Eye (tissue), 1 donor: Measurements from ENCODE around the gene ERICH3.

Experiments
- DNase-seq: peaks from one replicate; pipeline ENCODE4 v3.0.0-alpha.2; 2015

Gene ERICH3

GRCh38 chr1:74587888-74588287 is 85.7 kb downstream of the ERICH3 start:
- DNase-seq: no peak

- no peak for DNase-seq
Observed at GRCh38 chr1:74586253-74586897, 87.2 kb downstream of the ERICH3 start.

- DNase-seq: no peak
Observed at GRCh38 chr1:74584185-74584584, 89.4 kb downstream of the ERICH3 start.

- DNase-seq: no peak
Observed at GRCh38 chr1:74583397-74583796, 90.2 kb downstream of the ERICH3 start.

GRCh38 chr1:74579425-74579824 is 94.2 kb downstream of the ERICH3 start:
- no peak for DNase-seq

- DNase-seq: no peak
Observed at GRCh38 chr1:74578101-74578500, 95.5 kb downstream of the ERICH3 start.

- DNase-seq: no peak
Observed at GRCh38 chr1:74571891-74572290, 101.7 kb downstream of the ERICH3 start.

GRCh38 chr1:74571493-74571800 is 102.1 kb downstream of the ERICH3 start:
- DNase-seq: no peak

GRCh38 chr1:74570797-74571492 is 102.6 kb downstream of the ERICH3 start:
- DNase-seq: peak; percentile 45

- no peak for DNase-seq
Observed at GRCh38 chr1:74549932-74550331, 123.7 kb downstream of the ERICH3 start.

GRCh38 chr1:74548961-74549750 is 124.4 kb downstream of the ERICH3 start:
- peak; percentile 72 for DNase-seq

- DNase-seq: no peak
Observed at GRCh38 chr1:74545821-74546220, 127.8 kb downstream of the ERICH3 start.

- DNase-seq: no peak
Observed at GRCh38 chr1:74534241-74534640, 139.4 kb downstream of the ERICH3 start.

GRCh38 chr1:74531796-74532195 is 141.8 kb downstream of the ERICH3 start:
- no peak for DNase-seq

GRCh38 chr1:74530892-74531291 is 142.7 kb downstream of the ERICH3 start:
- DNase-seq: no peak

- no peak for DNase-seq
Observed at GRCh38 chr1:74528123-74528522, 145.5 kb downstream of the ERICH3 start.

- no peak for DNase-seq
Observed at GRCh38 chr1:74526708-74527107, 146.9 kb downstream of the ERICH3 start.

- DNase-seq: no peak
Observed at GRCh38 chr1:74523873-74524480, 149.6 kb downstream of the ERICH3 start.

- peak; percentile 40 for DNase-seq
Observed at GRCh38 chr1:74522148-74522547, 151.4 kb downstream of the ERICH3 start.
